ENCODE measurements around the gene CXCL1. TPM values are rescaled to one million over a fixed set of nuclear protein-coding genes. Genes with fewer than 3 reads are reported as not detected.
A peak's percentile ranks its signal among the peaks of the same experiment; 100 is the strongest.

Gene CXCL1
- total and polyA plus RNA-seq, 2 donors (not counting 3 experiments of a cell fraction or from before 2014, with no cell fraction given): 20.0 to 26.7 TPM

DNA sequence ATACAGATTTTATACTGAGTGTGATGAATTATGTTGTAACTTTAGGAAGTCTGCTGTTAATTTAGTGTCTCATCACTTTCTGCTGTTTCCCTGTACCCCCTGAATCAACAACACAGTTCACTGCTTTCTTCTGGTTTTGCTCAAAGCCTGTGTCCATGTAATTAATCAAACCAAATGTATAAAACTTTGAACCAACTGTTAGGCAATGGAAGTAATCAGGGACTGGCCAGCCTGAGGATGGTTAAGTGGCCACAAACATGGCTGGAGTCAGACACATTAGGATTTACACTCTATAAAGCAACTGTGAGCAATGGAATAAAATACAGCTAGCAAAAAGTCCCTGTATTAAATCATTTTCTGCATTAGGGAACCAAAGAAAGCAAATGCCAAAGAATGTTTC is 42.6 kb downstream of the CXCL1 start:
- no peaks in the 10 kb centered on the region for H3K36me3 ChIP-seq (ENCODE audit: control insufficient read depth in 2 of 2, extremely low read depth in 1 of 2, insufficient read depth in 2 of 2, low read length in 2 of 2)
- H3K9ac ChIP-seq (replicated peaks; ENCODE audit: extremely low read depth, insufficient read depth, low read length): no peak overlapping the region
- DNase-seq (ENCODE audit: low read depth, low spot score): peak; percentile 8
- no peak overlapping the region for H3K27ac ChIP-seq (ENCODE audit: insufficient read depth, low read depth, low read length)
- dilution Hi-C loops (cut with MboI; ENCODE audit: extremely low pct_ligation_motif_present, low sequenced_read_pairs) (no loop called here), intact Hi-C loops (cut with micrococcal nuclease) (no loop called here)
- H3K4me3 ChIP-seq (replicated peaks in 1 of 3; ENCODE audit: insufficient read depth in 1 of 3, low read depth in 1 of 3, low read length in 3 of 3): no peak overlapping the region
- no peaks in the 10 kb centered on the region for H4K20me1 ChIP-seq (replicated peaks; ENCODE audit: control insufficient read depth, extremely low read depth, insufficient read depth, low read length)
- FAIRE-seq: peak; percentile 46
- H3K79me2 ChIP-seq (ENCODE audit: control insufficient read depth, insufficient read depth, low read length): no peaks in the 10 kb centered on the region
- BruUV-seq (replicated peaks): no TSS peak
- no peaks in the 10 kb centered on the region for H3K9me1 ChIP-seq (replicated peaks; ENCODE audit: control insufficient read depth, extremely low read depth, insufficient read depth, low read length)
- ChIA-PET POLR2A (no interaction called here), CTCF (interaction anchor here (1.2 to 1.6 kb wide), 4 partner anchors 11 to 223 kb away, joined by 3 to 7 read pairs (median 4); no protein-coding TSS in a partner anchor)
- no peak overlapping the region for H3K4me2 ChIP-seq (ENCODE audit: insufficient read depth, low read length)
- TF ChIP-seq, protein P1, sequence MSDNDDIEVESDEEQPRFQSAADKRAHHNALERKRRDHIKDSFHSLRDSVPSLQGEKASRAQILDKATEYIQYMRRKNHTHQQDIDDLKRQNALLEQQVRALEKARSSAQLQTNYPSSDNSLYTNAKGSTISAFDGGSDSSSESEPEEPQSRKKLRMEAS (IDR thresholded peaks at IDR 0.05; ENCODE audit: insufficient read depth, insufficient read length): no peak
- no peak for TF ChIP-seq MYC (IDR thresholded peaks at IDR 0.05; ENCODE audit: low read depth, low read length)
- no peak for TF ChIP-seq POLR2A (IDR thresholded peaks at IDR 0.05; ENCODE audit: low read depth, low read length)
- no peak for TF ChIP-seq JUN (IDR thresholded peaks at IDR 0.05; ENCODE audit: borderline replicate concordance, insufficient read depth, insufficient read length, low read depth)
- no peak for TF ChIP-seq EZH2 (IDR thresholded peaks at IDR 0.05; ENCODE audit: borderline replicate concordance, low read depth, low read length, severe bottlenecking)
- no peak for TF ChIP-seq FOS (IDR thresholded peaks at IDR 0.05; ENCODE audit: borderline replicate concordance, insufficient read depth, low read length)
- no peak for TF ChIP-seq POLR2AphosphoS5 (IDR thresholded peaks at IDR 0.05; ENCODE audit: insufficient read depth, low read depth, low read length)
- TF ChIP-seq GATA2 (IDR thresholded peaks at IDR 0.05; ENCODE audit: insufficient read depth, insufficient read length, low read depth, low read length): no peak
- TF ChIP-seq CTCF (IDR thresholded peaks at IDR 0.05; ENCODE audit: extremely low read depth in 1 of 2, insufficient read depth in 1 of 2, low read depth in 1 of 2, low read length in 2 of 2): no peak
- H3K27me3 ChIP-seq (ENCODE audit: control insufficient read depth in 2 of 2, insufficient read depth in 2 of 2, low read length in 2 of 2): no peaks in the 10 kb centered on the region
- H3K9me3 ChIP-seq (replicated peaks; ENCODE audit: control insufficient read depth, insufficient read depth, low read length): no peaks in the 10 kb centered on the region
- peak overlapping the region; percentile 16 for H2AFZ ChIP-seq (ENCODE audit: low read depth, low read length)
- H3K4me1 ChIP-seq (ENCODE audit: control insufficient read depth, extremely low read depth, insufficient read depth, low read length): no peaks in the 10 kb centered on the region
